GM23338 (cell line): Measurements from ENCODE around the gene FKBP8. TPM values are rescaled to one million over a fixed set of nuclear protein-coding genes. Genes with fewer than 3 reads are reported as not detected.

ENCODE experiments used
- ATAC-seq: fragments of 200-7000 bp; cut with Tn5 transposase; 3 replicates; pipeline ENCODE4 v1.9.1; 2020
- DNase-seq: peaks from one replicate; pipeline ENCODE4 v3.0.0-alpha.2; 2015; ENCODE audit warnings: low spot score
- H2AFZ ChIP-seq: fragments of 200-600 bp; sonication (generic); 2 replicates; pipeline ENCODE4 v1.8.0; 2016; ENCODE audit warnings: antibody characterized with exemption, mild to moderate bottlenecking, moderate library complexity
- H3F3A ChIP-seq: fragments of 200-600 bp; sonication (generic); replicated peaks from 2 replicates; pipeline ENCODE4 v1.8.0; 2017; ENCODE audit warnings: antibody characterized with exemption, mixed run types, low read depth
- H3K27ac ChIP-seq: fragments of 200-600 bp; sonication (generic); 2 replicates; pipeline ENCODE4 v1.6.1; 2016; ENCODE audit warnings: low read depth
- H3K27me3 ChIP-seq: fragments of 200-600 bp; sonication (generic); 2 replicates; pipeline ENCODE4 v1.8.0; 2016; ENCODE audit warnings: mild to moderate bottlenecking, mixed run types, moderate library complexity; ENCODE audit not compliant: insufficient read depth
- H3K36me3 ChIP-seq: fragments of 200-600 bp; sonication (generic); 2 replicates; pipeline ENCODE4 v1.8.0; 2016; ENCODE audit warnings: mild to moderate bottlenecking; ENCODE audit not compliant: insufficient read depth
- H3K4me1 ChIP-seq: fragments of 200-600 bp; sonication (generic); 2 replicates; pipeline ENCODE4 v1.8.0; 2016; ENCODE audit warnings: mild to moderate bottlenecking, moderate library complexity; ENCODE audit not compliant: insufficient read depth
- H3K4me2 ChIP-seq: fragments of 200-600 bp; sonication (generic); 2 replicates; pipeline ENCODE4 v1.7.1; 2017; ENCODE audit warnings: mixed run types
- H3K4me3 ChIP-seq: fragments of 200-600 bp; sonication (generic); 2 replicates; pipeline ENCODE4 v1.6.1; 2016; ENCODE audit warnings: mixed run types
- H3K79me2 ChIP-seq: fragments of 200-600 bp; sonication (generic); replicated peaks from 2 replicates; pipeline ENCODE4 v1.8.0; 2017; ENCODE audit warnings: mild to moderate bottlenecking; ENCODE audit not compliant: insufficient read depth
- H3K9me2 ChIP-seq: fragments of 200-600 bp; sonication (generic); 2 replicates; pipeline ENCODE4 v1.8.0; 2017; ENCODE audit not compliant: insufficient read depth
- H4K20me1 ChIP-seq: fragments of 200-600 bp; sonication (generic); replicated peaks from 2 replicates; pipeline ENCODE4 v1.8.0; 2017; ENCODE audit warnings: mild to moderate bottlenecking; ENCODE audit not compliant: insufficient read depth
- H3K27ac Mint-ChIP-seq: 2 replicates; pipeline ENCODE4 v1.8.0; 2020; ENCODE audit warnings: inconsistent platforms, mild to moderate bottlenecking, moderate library complexity, mixed read lengths
- H3K27me3 Mint-ChIP-seq: 3 replicates; pipeline ENCODE4 v1.8.0; 2022; ENCODE audit warnings: low read depth, mild to moderate bottlenecking, moderate library complexity, mixed read lengths, inconsistent platforms; ENCODE audit not compliant: insufficient read depth, poor library complexity
- H3K36me3 Mint-ChIP-seq: 3 replicates; pipeline ENCODE4 v1.8.0; 2021; ENCODE audit warnings: low read depth, mild to moderate bottlenecking, inconsistent platforms, moderate library complexity, mixed read lengths
- H3K4me1 Mint-ChIP-seq: 3 replicates; pipeline ENCODE4 v1.8.0; 2020; ENCODE audit warnings: mild to moderate bottlenecking, inconsistent platforms, mixed read lengths
- H3K4me3 Mint-ChIP-seq: 3 replicates; pipeline ENCODE4 v1.8.0; 2021; ENCODE audit warnings: moderate library complexity, mild to moderate bottlenecking, inconsistent platforms, mixed read lengths
- H3K9me3 Mint-ChIP-seq: 3 replicates; pipeline ENCODE4 v1.8.0; 2020; ENCODE audit warnings: moderate library complexity, mild to moderate bottlenecking, inconsistent platforms, mixed read lengths
- CREB1 ChIP-seq: fragments of 250-450 bp; sonication (Bioruptor Pico); IDR thresholded peaks from 2 replicates; pipeline ENCODE4 v1.5.0; 2020; ENCODE audit warnings: low read depth, mild to moderate bottlenecking, moderate library complexity
- EZH2 ChIP-seq: fragments of 200-600 bp; sonication (generic); IDR thresholded peaks from one replicate; pipeline ENCODE4 v1.8.0; 2017; ENCODE audit warnings: antibody characterized with exemption, mild to moderate bottlenecking, low read depth; ENCODE audit not compliant: unreplicated experiment
- NANOG ChIP-seq: IDR thresholded peaks from 2 replicates; pipeline ENCODE4 v1.6.1; 2016; ENCODE audit warnings: antibody characterized with exemption, borderline replicate concordance
- ZNF114 ChIP-seq: fragments of 250-450 bp; sonication (Bioruptor Pico); IDR thresholded peaks from 2 replicates; pipeline ENCODE4 v1.5.0; 2020; ENCODE audit warnings: mild to moderate bottlenecking, moderate library complexity
- polyA plus RNA-seq: library from polyadenylated mRNA; unstranded; fragments of >200 nt; fragmentation: Nextera tagmentation; extraction: Ambion mirVana; gene quantifications from 2 replicates; pipeline ENCODE4 v1.2.1, GENCODE V29; 2016
- total RNA-seq: library from RNA; depleted of rRNA; stranded (reverse); fragments of >200 nt; shearing (Covaris generic); gene quantifications from 2 replicates; pipeline ENCODE4 v1.2.3, GENCODE V29; 2014
- TF ChIP-seq, protein P1 (sequence below), 2 experiments: fragments of 200-600 bp in 1 of 2; sonication (generic) in 1 of 2; conservative IDR thresholded peaks; 2 replicates each; pipeline versions ENCODE4 v1.5.1 to v1.6.1; 2016 to 2017; ENCODE audit warnings: antibody characterized with exemption in 2 of 2, low read depth in 2 of 2, mild to moderate bottlenecking in 2 of 2, moderate library complexity in 1 of 2
- TF ChIP-seq, protein P2 (sequence below): fragments of 250-450 bp; sonication (Bioruptor Pico); IDR thresholded peaks from 2 replicates; pipeline ENCODE4 v1.5.0; 2020; ENCODE audit warnings: mild to moderate bottlenecking, moderate library complexity
- TF ChIP-seq, protein P3 (sequence below): IDR thresholded peaks from 2 replicates; pipeline ENCODE4 v1.6.1; 2016; ENCODE audit warnings: antibody characterized with exemption

Gene FKBP8
- total and polyA plus RNA-seq, 2 experiments from 2014 or later = 158 to 367 TPM

DNA sequence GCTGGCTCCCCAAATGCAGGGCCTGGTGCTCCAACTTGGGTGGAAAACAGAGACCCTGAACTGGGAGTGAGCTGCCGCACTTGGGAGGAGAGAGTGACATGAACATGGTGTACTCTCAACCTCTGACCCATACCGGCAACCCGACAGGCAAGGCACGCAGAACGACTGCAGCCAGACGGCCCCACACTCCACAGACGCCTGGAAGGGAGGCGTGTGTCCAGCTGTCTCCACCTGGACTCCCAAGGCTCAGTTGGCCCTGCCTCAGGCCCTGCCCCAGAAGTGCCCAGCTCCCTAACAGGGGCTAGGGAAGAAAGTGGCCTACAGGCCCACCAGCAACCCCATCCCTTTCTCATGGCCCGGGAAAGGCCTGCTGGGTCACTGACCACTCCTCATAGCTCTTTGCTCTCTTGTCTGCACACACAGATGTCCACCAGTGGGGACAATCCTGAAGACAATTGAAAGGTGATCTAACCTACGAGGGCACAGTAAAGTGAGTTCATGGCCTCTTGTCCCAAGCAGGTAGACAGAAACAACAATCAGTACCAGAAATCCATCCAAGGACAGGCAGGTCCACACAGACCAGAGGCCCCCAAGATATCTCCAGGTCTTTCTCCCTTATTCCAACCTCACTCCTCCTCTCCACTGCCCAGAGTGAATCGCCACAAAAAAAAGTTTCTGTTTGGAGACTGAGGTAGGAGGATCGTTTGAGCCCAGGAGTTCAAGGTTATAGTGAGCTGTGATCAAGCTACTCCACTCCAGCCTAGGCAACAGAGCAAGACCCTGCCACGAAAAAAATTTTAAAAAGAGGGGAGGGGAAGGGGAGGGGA lies 49.7 kb downstream of the FKBP8 start (continued):
- no peak for TF ChIP-seq NANOG
- TF ChIP-seq ZNF114 (CRISPR knock-in tag) = no peak
- no peak for TF ChIP-seq CREB1 (CRISPR knock-in tag)

DNA sequence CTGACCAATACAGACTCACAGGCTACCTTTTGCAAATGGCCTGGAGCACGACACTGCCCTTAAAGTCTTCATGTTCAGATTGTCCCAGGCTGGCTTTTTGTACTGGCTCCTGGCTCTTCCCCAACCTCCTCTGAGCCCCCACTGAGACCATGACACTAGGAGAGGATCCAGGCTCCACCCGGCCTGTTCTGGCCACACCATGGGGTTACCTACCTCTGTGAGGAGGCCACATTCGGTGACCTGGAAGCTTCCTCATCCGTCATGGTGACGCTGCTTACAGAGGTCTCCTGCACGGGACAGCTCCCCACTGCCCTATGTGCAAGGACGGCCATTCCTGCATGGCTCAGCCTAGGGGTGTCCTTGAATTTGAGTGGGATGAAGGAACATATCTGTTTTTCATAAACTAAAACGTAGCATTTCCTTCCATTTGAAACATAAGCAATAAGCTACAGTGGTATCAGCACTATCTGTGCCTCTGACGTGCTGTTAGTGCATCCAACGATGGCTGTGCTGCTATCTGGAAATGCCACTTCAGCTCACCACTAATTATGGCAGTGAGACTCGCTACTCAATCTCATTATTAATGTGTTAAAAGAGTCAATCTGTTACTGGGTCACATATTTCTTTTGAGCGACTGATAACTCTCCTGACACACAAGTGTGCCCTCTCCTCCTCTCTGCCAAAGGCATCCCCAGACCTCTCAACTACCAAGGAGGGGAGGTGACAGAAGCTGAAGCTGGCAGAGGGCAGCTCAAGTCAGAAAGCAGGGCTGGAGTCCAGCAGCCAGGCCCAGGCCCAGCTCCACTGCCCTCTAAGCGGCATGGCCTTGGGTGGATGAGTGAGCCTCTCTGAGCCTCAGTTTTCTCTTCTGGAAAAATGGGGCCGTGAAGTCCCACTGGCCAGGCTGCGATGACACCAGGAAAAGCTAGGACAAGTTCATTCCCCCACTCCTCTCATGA lies 51.1 kb downstream of the FKBP8 start:
- Mint-ChIP-seq H3K9me3 (no peaks in the 10 kb centered on the region), H3K4me3 (no peak overlapping the region), H3K27me3 (peaks cover 7% of the 10 kb centered on the region), H3K27ac (no peak overlapping the region), H3K4me1 (peaks cover 44% of the 10 kb centered on the region), H3K36me3 (no peaks in the 10 kb centered on the region)
- Histone ChIP-seq H3K4me2 (no peak overlapping the region), H3K4me3 (no peak overlapping the region), H2AFZ (no peak overlapping the region), H3K36me3 (no peaks in the 10 kb centered on the region), H3K79me2 (peaks cover 50% of the 10 kb centered on the region), H3F3A (0 out of 2 replicates have a peak, but pooled peaks cover 7% of the 10 kb centered on the region), H3K27me3 (no peaks in the 10 kb centered on the region), H3K4me1 (no peaks in the 10 kb centered on the region; the same call in 1 of the 2 replicates), H3K27ac (no peak overlapping the region), H4K20me1 (peaks cover 44% of the 10 kb centered on the region), H3K9me2 (no peaks in the 10 kb centered on the region)
- no peak for DNase-seq
- ATAC-seq = no peak
- TF ChIP-seq, protein P1, sequence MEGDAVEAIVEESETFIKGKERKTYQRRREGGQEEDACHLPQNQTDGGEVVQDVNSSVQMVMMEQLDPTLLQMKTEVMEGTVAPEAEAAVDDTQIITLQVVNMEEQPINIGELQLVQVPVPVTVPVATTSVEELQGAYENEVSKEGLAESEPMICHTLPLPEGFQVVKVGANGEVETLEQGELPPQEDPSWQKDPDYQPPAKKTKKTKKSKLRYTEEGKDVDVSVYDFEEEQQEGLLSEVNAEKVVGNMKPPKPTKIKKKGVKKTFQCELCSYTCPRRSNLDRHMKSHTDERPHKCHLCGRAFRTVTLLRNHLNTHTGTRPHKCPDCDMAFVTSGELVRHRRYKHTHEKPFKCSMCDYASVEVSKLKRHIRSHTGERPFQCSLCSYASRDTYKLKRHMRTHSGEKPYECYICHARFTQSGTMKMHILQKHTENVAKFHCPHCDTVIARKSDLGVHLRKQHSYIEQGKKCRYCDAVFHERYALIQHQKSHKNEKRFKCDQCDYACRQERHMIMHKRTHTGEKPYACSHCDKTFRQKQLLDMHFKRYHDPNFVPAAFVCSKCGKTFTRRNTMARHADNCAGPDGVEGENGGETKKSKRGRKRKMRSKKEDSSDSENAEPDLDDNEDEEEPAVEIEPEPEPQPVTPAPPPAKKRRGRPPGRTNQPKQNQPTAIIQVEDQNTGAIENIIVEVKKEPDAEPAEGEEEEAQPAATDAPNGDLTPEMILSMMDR (conservative IDR thresholded peaks at IDR 0.05; ENCODE audit: low read depth in 2 of 2) = no peak
- TF ChIP-seq EZH2 (no peak), ZNF114 (CRISPR knock-in tag) (no peak), CREB1 (CRISPR knock-in tag) (no peak)
- TF ChIP-seq, protein P2, sequence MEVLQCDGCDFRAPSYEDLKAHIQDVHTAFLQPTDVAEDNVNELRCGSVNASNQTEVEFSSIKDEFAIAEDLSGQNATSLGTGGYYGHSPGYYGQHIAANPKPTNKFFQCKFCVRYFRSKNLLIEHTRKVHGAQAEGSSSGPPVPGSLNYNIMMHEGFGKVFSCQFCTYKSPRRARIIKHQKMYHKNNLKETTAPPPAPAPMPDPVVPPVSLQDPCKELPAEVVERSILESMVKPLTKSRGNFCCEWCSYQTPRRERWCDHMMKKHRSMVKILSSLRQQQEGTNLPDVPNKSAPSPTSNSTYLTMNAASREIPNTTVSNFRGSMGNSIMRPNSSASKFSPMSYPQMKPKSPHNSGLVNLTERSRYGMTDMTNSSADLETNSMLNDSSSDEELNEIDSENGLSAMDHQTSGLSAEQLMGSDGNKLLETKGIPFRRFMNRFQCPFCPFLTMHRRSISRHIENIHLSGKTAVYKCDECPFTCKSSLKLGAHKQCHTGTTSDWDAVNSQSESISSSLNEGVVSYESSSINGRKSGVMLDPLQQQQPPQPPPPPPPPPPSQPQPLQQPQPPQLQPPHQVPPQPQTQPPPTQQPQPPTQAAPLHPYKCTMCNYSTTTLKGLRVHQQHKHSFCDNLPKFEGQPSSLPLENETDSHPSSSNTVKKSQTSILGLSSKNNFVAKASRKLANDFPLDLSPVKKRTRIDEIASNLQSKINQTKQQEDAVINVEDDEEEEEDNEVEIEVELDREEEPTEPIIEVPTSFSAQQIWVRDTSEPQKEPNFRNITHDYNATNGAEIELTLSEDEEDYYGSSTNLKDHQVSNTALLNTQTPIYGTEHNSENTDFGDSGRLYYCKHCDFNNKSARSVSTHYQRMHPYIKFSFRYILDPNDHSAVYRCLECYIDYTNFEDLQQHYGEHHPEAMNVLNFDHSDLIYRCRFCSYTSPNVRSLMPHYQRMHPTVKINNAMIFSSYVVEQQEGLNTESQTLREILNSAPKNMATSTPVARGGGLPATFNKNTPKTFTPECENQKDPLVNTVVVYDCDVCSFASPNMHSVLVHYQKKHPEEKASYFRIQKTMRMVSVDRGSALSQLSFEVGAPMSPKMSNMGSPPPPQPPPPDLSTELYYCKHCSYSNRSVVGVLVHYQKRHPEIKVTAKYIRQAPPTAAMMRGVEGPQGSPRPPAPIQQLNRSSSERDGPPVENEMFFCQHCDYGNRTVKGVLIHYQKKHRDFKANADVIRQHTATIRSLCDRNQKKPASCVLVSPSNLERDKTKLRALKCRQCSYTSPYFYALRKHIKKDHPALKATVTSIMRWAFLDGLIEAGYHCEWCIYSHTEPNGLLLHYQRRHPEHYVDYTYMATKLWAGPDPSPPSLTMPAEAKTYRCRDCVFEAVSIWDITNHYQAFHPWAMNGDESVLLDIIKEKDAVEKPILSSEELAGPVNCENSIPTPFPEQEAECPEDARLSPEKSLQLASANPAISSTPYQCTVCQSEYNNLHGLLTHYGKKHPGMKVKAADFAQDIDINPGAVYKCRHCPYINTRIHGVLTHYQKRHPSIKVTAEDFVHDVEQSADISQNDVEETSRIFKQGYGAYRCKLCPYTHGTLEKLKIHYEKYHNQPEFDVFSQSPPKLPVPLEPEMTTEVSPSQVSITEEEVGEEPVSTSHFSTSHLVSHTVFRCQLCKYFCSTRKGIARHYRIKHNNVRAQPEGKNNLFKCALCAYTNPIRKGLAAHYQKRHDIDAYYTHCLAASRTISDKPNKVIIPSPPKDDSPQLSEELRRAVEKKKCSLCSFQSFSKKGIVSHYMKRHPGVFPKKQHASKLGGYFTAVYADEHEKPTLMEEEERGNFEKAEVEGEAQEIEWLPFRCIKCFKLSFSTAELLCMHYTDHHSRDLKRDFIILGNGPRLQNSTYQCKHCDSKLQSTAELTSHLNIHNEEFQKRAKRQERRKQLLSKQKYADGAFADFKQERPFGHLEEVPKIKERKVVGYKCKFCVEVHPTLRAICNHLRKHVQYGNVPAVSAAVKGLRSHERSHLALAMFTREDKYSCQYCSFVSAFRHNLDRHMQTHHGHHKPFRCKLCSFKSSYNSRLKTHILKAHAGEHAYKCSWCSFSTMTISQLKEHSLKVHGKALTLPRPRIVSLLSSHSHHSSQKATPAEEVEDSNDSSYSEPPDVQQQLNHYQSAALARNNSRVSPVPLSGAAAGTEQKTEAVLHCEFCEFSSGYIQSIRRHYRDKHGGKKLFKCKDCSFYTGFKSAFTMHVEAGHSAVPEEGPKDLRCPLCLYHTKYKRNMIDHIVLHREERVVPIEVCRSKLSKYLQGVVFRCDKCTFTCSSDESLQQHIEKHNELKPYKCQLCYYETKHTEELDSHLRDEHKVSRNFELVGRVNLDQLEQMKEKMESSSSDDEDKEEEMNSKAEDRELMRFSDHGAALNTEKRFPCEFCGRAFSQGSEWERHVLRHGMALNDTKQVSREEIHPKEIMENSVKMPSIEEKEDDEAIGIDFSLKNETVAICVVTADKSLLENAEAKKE = no peak
- TF ChIP-seq, protein P3, sequence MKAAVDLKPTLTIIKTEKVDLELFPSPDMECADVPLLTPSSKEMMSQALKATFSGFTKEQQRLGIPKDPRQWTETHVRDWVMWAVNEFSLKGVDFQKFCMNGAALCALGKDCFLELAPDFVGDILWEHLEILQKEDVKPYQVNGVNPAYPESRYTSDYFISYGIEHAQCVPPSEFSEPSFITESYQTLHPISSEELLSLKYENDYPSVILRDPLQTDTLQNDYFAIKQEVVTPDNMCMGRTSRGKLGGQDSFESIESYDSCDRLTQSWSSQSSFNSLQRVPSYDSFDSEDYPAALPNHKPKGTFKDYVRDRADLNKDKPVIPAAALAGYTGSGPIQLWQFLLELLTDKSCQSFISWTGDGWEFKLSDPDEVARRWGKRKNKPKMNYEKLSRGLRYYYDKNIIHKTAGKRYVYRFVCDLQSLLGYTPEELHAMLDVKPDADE = no peak
